ENCODE measurements around the gene IKBKG. TPM values are rescaled to one million over a fixed set of nuclear protein-coding genes. Genes with fewer than 3 reads are reported as not detected.
A peak's percentile ranks its signal among the peaks of the same experiment; 100 is the strongest.

The IKBKG gene
- total and polyA plus RNA-seq, 7 experiments from 2014 or later = 19.6 to 45.5 (median 37.3) TPM

- ATAC-seq = no peak
- peaks cover 6 to 12% of the 10 kb centered on the region in 2 donors for H3K4me1 ChIP-seq (ENCODE audit: control insufficient read depth in 2 of 2, insufficient read depth in 2 of 2, low read length in 2 of 2)
- ChIA-PET CTCF (no interaction called here), POLR2A (interaction anchor here (0.6 to 5.5 kb wide), 11 partner anchors 8 to 544 kb away, joined by 3 to 69 read pairs (median 3); partner anchors contain the start of genes IKBKG, RPL10, SLC10A3 and UBL4A)
- H3K36me3 Mint-ChIP-seq = peaks cover 0 to 13% (median 3%) of the 10 kb centered on the region in 5 donors
- H3K4me1 Mint-ChIP-seq = peaks cover 18 to 39% (median 30%) of the 10 kb centered on the region in 7 donors
- no peaks in the 10 kb centered on the region for H3K27me3 ChIP-seq (ENCODE audit: control insufficient read depth in 2 of 2, insufficient read depth in 2 of 2, low read length in 2 of 2)
- intact Hi-C loops (cut with micrococcal nuclease) = loop anchor here in 1 of 2 donors (10.0 kb wide), 1 partner anchor 141 kb away; the partner anchor contains the start of genes EMD and FLNA
- H3K27me3 Mint-ChIP-seq = no peaks in the 10 kb centered on the region
- no peaks in the 10 kb centered on the region for H3K36me3 ChIP-seq (ENCODE audit: control insufficient read depth in 2 of 3, insufficient read depth in 3 of 3, low read length in 3 of 3)
- H3K9me3 Mint-ChIP-seq = peaks cover 0 to 5% (median 0%) of the 10 kb centered on the region in 11 donors
- H3K27ac ChIP-seq (ENCODE audit: low read depth, low read length) = peak overlapping the region; percentile 93
- peak overlapping the region; percentile 75 to 89 (median 83) for H3K4me3 Mint-ChIP-seq
- peak overlapping the region; percentile 55 for H3K4me3 ChIP-seq (ENCODE audit: low read length)
- peak overlapping the region; percentile 8 to 95 (median 87) for H3K27ac Mint-ChIP-seq
- no peak for DNase-seq
- no peaks in the 10 kb centered on the region for H3K9me3 ChIP-seq (ENCODE audit: control insufficient read depth in 2 of 3, low read length in 3 of 3)
Observed at GRCh38 chrX:154515090-154515965, 32.1 kb upstream of the IKBKG start.

DNA sequence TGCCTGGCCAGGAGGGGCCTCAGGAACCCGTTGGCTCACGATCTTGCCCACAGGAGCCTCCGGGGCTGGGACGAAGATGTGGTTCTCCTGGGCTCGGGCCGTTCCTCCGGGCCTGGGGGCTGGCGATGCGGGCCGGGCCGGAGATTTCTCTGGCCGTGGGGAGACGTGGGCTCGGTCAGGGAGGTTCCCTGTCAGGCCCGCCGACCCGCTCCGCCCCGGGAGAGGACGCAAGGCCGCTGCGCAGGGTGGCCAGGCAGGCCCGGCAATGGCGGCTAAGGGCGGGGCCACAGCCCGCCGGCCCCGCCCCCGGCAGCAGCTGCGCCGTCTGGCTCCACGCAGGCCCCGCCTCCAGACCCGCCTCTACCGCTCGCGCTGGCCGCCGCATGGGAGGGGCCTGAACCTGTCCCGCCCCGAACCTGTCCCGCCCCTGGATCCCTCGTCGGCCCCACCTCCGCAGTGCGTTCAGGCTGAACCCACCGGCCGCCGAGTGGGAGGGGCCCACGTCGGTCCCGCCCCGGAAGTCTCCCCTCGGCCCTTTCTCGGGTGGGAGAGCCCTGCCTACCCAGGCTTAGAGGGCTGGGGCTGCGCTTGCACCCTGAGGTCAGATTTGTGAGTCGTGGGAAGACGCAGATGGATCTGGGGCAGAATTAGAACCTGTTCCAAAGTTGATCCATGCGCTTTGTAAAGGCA, 31.3 kb upstream of the IKBKG start, which contains the start of gene FAM3A:
Gene FAM3A (minus strand): TSS at position 267 of the 690 bp plus-strand sequence. CDS start 460 bp downstream, outside the sequence.
- Mint-ChIP-seq H3K27ac (peak within 1 kb of the TSS; percentile 56 to 95 (median 90)), H3K9me3 (peaks cover 0 to 4% (median 0%) of the 10 kb centered on the region in 11 donors), H3K4me3 (peak within 1 kb of the TSS; percentile 79 to 93 (median 86)), H3K4me1 (peaks cover 13 to 33% (median 27%) of the 10 kb centered on the region in 7 donors), H3K27me3 (no peaks in the 10 kb centered on the region), H3K36me3 (peaks cover 0 to 10% (median 3%) of the 10 kb centered on the region in 5 donors)
- Histone ChIP-seq H3K27me3 (ENCODE audit: control insufficient read depth in 2 of 2, insufficient read depth in 2 of 2, low read length in 2 of 2) (no peaks in the 10 kb centered on the region), H3K36me3 (ENCODE audit: control insufficient read depth in 2 of 3, insufficient read depth in 3 of 3, low read length in 3 of 3) (no peaks in the 10 kb centered on the region), H3K9me3 (ENCODE audit: control insufficient read depth in 2 of 3, low read length in 3 of 3) (no peaks in the 10 kb centered on the region), H3K4me3 (ENCODE audit: low read length) (peak within 1 kb of the TSS; percentile 62), H3K27ac (ENCODE audit: low read depth, low read length) (peak within 1 kb of the TSS; percentile 93), H3K4me1 (ENCODE audit: control insufficient read depth in 2 of 2, insufficient read depth in 2 of 2, low read length in 2 of 2) (peaks cover 6 to 12% of the 10 kb centered on the region in 2 donors)
- ATAC-seq (peak; percentile 99), DNase-seq (peak; percentile 85 to 91 (median 88))
- intact Hi-C loops (cut with micrococcal nuclease) = loop anchor here (1.0 to 10.0 kb wide), 11 partner anchors 11 to 792 kb away; partner anchors contain the start of genes ABCD1 (in 2 of the 2), BCAP31 (in 2 of the 2), EMD (in 2 of the 2) and IKBKG (in 2 of the 2)
- ChIA-PET POLR2A (interaction anchor here (0.6 to 5.5 kb wide), 19 partner anchors 8 to 545 kb away, joined by 3 to 69 read pairs (median 3); partner anchors contain the start of genes IKBKG, PLXNA3, RPL10 and SLC10A3), CTCF (interaction anchor here (0.6 kb wide), 1 partner anchor 84 kb away, joined by 3 read pairs; no protein-coding TSS in a partner anchor)

DNA sequence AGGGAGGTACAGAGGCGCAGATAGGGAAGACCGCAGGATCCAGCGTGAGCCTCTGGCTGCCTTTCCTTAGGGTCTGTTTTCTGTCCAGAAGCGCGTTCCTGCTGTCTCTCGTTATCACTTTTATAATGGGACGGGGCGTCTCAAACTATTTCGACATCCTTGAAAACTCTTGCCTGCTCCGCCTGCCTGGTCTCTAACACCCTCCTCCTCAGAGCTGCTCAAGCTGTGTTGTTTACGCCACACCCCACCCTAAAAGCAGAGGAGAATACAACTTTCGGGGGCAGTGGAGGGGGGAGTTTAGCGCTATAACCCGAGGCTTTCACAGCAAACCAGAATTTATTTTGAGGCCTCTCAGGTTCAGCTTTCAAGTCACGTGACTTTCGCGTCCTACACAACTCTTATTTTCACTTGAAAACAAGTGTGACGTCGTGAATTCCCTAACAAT, 30.7 kb upstream of the IKBKG start:
- intact Hi-C loops (cut with micrococcal nuclease) = loop anchor here (1.0 to 10.0 kb wide), 11 partner anchors 11 to 792 kb away; partner anchors contain the start of genes ABCD1 (in 2 of the 2), BCAP31 (in 2 of the 2), EMD (in 2 of the 2) and IKBKG (in 2 of the 2)
- Mint-ChIP-seq H3K36me3 (peaks cover 0 to 8% (median 3%) of the 10 kb centered on the region in 5 donors), H3K27ac (peak overlapping the region; percentile 56 to 95 (median 89)), H3K4me1 (peaks cover 10 to 28% (median 23%) of the 10 kb centered on the region in 7 donors), H3K27me3 (no peaks in the 10 kb centered on the region), H3K4me3 (peak overlapping the region; percentile 79 to 93 (median 86)), H3K9me3 (peaks cover 0 to 3% (median 0%) of the 10 kb centered on the region in 11 donors)
- ChIA-PET POLR2A (interaction anchor here (0.6 to 5.5 kb wide), 21 partner anchors 8 to 546 kb away, joined by 3 to 69 read pairs (median 3); partner anchors contain the start of genes IKBKG, PLXNA3, RPL10 and SLC10A3), CTCF (interaction anchor here (0.6 to 1.6 kb wide), 2 partner anchors 10 to 84 kb away, joined by 3 to 7 read pairs; no protein-coding TSS in a partner anchor)
- Histone ChIP-seq H3K27ac (ENCODE audit: low read depth, low read length) (peak overlapping the region; percentile 71), H3K9me3 (ENCODE audit: control insufficient read depth in 2 of 3, low read length in 3 of 3) (no peaks in the 10 kb centered on the region), H3K27me3 (ENCODE audit: control insufficient read depth in 2 of 2, insufficient read depth in 2 of 2, low read length in 2 of 2) (no peaks in the 10 kb centered on the region), H3K4me3 (ENCODE audit: low read length) (peak overlapping the region; percentile 62), H3K4me1 (ENCODE audit: control insufficient read depth in 2 of 2, insufficient read depth in 2 of 2, low read length in 2 of 2) (peaks cover 6 to 7% of the 10 kb centered on the region in 2 donors), H3K36me3 (ENCODE audit: control insufficient read depth in 2 of 3, insufficient read depth in 3 of 3, low read length in 3 of 3) (no peaks in the 10 kb centered on the region)
- peak; percentile 14 for ATAC-seq
- DNase-seq = peak in 3 of 9 donors; percentile 32 to 48 (median 37)

DNA sequence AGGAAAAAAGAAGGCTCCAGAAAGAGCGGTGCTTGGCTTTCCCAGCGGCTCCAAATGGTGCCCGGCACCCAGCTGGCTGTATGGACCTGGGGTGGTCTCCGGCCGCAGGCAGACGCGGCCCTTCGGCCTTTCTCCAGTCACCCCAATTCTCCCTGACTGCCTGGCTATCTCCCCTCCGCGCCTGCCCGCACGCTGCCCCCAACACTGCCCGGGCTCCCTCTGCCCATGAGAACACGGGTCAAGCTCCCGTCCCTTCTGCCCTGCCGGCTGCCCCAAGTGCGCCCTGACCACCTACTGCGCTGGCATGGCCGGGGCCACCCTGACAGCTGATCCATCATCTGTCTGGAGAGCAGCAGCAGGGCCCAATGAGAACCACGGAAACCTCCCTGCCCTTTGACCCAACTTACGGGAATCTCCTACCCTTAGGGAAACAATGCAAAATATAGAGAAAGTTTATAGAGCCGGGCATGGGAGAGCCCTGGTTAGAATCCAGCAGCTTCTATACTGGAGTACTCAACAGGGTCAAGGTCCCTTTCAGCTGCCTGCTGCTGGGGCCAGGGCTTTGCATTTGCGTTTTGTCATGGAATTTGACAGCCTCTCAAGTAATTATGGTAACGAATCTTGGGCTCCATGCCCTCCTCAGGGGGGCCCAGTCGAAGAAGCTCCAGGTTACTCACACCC, 30.2 kb upstream of the IKBKG start:
- Mint-ChIP-seq H3K27ac (peak overlapping the region in 5 of 9 donors; percentile 8 to 95 (median 56)), H3K36me3 (peaks cover 0 to 6% (median 3%) of the 10 kb centered on the region in 5 donors), H3K27me3 (no peaks in the 10 kb centered on the region), H3K4me1 (peaks cover 10 to 24% (median 20%) of the 10 kb centered on the region in 7 donors), H3K9me3 (peaks cover 0 to 3% (median 0%) of the 10 kb centered on the region in 11 donors), H3K4me3 (peak overlapping the region in 5 of 10 donors; percentile 9 to 87 (median 84))
- no peak for ATAC-seq
- ChIA-PET CTCF (interaction anchor here (1.3 to 1.6 kb wide), 2 partner anchors 10 to 26 kb away, joined by 6 to 7 read pairs; partner anchors contain the start of gene SLC10A3), POLR2A (interaction anchor here (0.6 to 5.5 kb wide), 13 partner anchors 7 to 155 kb away, joined by 3 to 69 read pairs (median 4); partner anchors contain the start of genes PLXNA3, RPL10, SLC10A3 and UBL4A)
- Histone ChIP-seq H3K4me1 (ENCODE audit: control insufficient read depth in 2 of 2, insufficient read depth in 2 of 2, low read length in 2 of 2) (peaks cover 6 to 7% of the 10 kb centered on the region in 2 donors), H3K4me3 (ENCODE audit: low read length) (peak overlapping the region; percentile 62), H3K27me3 (ENCODE audit: control insufficient read depth in 2 of 2, insufficient read depth in 2 of 2, low read length in 2 of 2) (no peaks in the 10 kb centered on the region), H3K27ac (ENCODE audit: low read depth, low read length) (no peak overlapping the region), H3K36me3 (ENCODE audit: control insufficient read depth in 2 of 3, insufficient read depth in 3 of 3, low read length in 3 of 3) (no peaks in the 10 kb centered on the region), H3K9me3 (ENCODE audit: control insufficient read depth in 2 of 3, low read length in 3 of 3) (no peaks in the 10 kb centered on the region)
- no peak for DNase-seq
- intact Hi-C loops (cut with micrococcal nuclease) = loop anchor here (2.0 to 10.0 kb wide), 4 partner anchors 38 to 546 kb away; partner anchors contain the start of genes EMD (in 1 of the 2), FLNA (in 1 of the 2), GDI1 (in 1 of the 2) and HCFC1 (in 1 of the 2)

GRCh38 chrX:154519389-154519788, 28.0 kb upstream of the IKBKG start:
- CTCF ChIA-PET = no interaction called here
- H3K4me3 Mint-ChIP-seq = no peak overlapping the region
- intact Hi-C loops (cut with micrococcal nuclease) = loop anchor here in 1 of 2 donors (10.0 kb wide), 1 partner anchor 145 kb away; the partner anchor contains the start of genes EMD and FLNA

More at GRCh38 chrX:154519389-154519788, 28.0 kb upstream of the IKBKG start:
- no peaks in the 10 kb centered on the region for H3K36me3 Mint-ChIP-seq
- POLR2A ChIA-PET = interaction anchor here (1.3 kb wide), 1 partner anchor 145 kb away, joined by 5 read pairs; the partner anchor contains the start of gene FLNA
- H3K27me3 Mint-ChIP-seq = no peaks in the 10 kb centered on the region
- H3K9me3 Mint-ChIP-seq = peaks cover 0 to 3% (median 0%) of the 10 kb centered on the region in 11 donors
- peaks cover 0 to 14% (median 11%) of the 10 kb centered on the region in 7 donors for H3K4me1 Mint-ChIP-seq
- H3K27ac Mint-ChIP-seq = no peak overlapping the region
- DNase-seq (no peak), ATAC-seq (no peak)
- Histone ChIP-seq H3K4me3 (ENCODE audit: low read length) (no peak overlapping the region), H3K9me3 (ENCODE audit: control insufficient read depth in 2 of 3, low read length in 3 of 3) (no peaks in the 10 kb centered on the region), H3K4me1 (ENCODE audit: control insufficient read depth in 2 of 2, insufficient read depth in 2 of 2, low read length in 2 of 2) (peaks cover 0 to 7% of the 10 kb centered on the region in 2 donors), H3K27me3 (ENCODE audit: control insufficient read depth in 2 of 2, insufficient read depth in 2 of 2, low read length in 2 of 2) (no peaks in the 10 kb centered on the region), H3K36me3 (ENCODE audit: control insufficient read depth in 2 of 3, insufficient read depth in 3 of 3, low read length in 3 of 3) (no peaks in the 10 kb centered on the region), H3K27ac (ENCODE audit: low read depth, low read length) (no peak overlapping the region)

Measured in naive thymus-derived CD4-positive, alpha-beta T cell (primary cell).